SK-N-SH treated with all-trans-retinoic acid at 6 μM for 48 hours (cell line): ENCODE measurements around the gene CYB561.

ENCODE experiments used
- ATAC-seq: fragments of 200-7000 bp; cut with Tn5 transposase; 3 replicates; pipeline ENCODE4 v1.9.1; 2020; ENCODE audit warnings: mild to moderate bottlenecking, moderate library complexity
- ARNTL ChIP-seq: fragments of 450-650 bp; formaldehyde crosslinking; IDR thresholded peaks from 2 replicates; pipeline ENCODE4 v1.5.0; 2020; ENCODE audit warnings: low read depth, mild to moderate bottlenecking, moderate library complexity, borderline replicate concordance
- BACH2 ChIP-seq: fragments of 250-450 bp; sonication (Bioruptor Pico); IDR thresholded peaks from 2 replicates; pipeline ENCODE4 v1.9.0; 2021; ENCODE audit warnings: mild to moderate bottlenecking, borderline replicate concordance
- CREB5 ChIP-seq: fragments of 250-450 bp; sonication (Bioruptor Pico); IDR thresholded peaks from 2 replicates; pipeline ENCODE4 v1.5.1; 2020; ENCODE audit warnings: low read depth, mild to moderate bottlenecking, moderate library complexity
- CSDC2 ChIP-seq: fragments of 250-450 bp; sonication (Bioruptor Pico); IDR thresholded peaks from 2 replicates; pipeline ENCODE4 v1.5.0; 2020; ENCODE audit warnings: mild to moderate bottlenecking, moderate library complexity
- CSRNP3 ChIP-seq: fragments of 250-450 bp; sonication (Bioruptor Pico); IDR thresholded peaks from 2 replicates; pipeline ENCODE4 v1.5.1; 2021; ENCODE audit warnings: mild to moderate bottlenecking, moderate library complexity
- ESRRG ChIP-seq: fragments of 250-450 bp; sonication (Bioruptor Pico); IDR thresholded peaks from 2 replicates; pipeline ENCODE4 v1.6.1; 2021; ENCODE audit warnings: mild to moderate bottlenecking
- ISL1 ChIP-seq: fragments of 250-450 bp; sonication (Bioruptor Pico); IDR thresholded peaks from 2 replicates; pipeline ENCODE4 v2.1.2; 2022; ENCODE audit warnings: mild to moderate bottlenecking, moderate library complexity
- OSR1 ChIP-seq: fragments of 250-450 bp; sonication (Bioruptor Pico); IDR thresholded peaks from 2 replicates; pipeline ENCODE4 v1.8.0; 2022; ENCODE audit warnings: moderate library complexity, mild to moderate bottlenecking, inconsistent platforms
- PATZ1 ChIP-seq: fragments of 250-450 bp; sonication (Bioruptor Pico); IDR thresholded peaks from 2 replicates; pipeline ENCODE4 v1.8.0; 2020; ENCODE audit warnings: mild to moderate bottlenecking, moderate library complexity, borderline replicate concordance
- POU6F1 ChIP-seq: fragments of 250-450 bp; sonication (Bioruptor Pico); IDR thresholded peaks from 2 replicates; pipeline ENCODE4 v1.8.0; 2021; ENCODE audit warnings: low read depth, mild to moderate bottlenecking, moderate library complexity, borderline replicate concordance
- PPARA ChIP-seq: fragments of 250-450 bp; sonication (Bioruptor Pico); IDR thresholded peaks from 2 replicates; pipeline ENCODE4 v1.5.0; 2020; ENCODE audit warnings: mild to moderate bottlenecking, borderline replicate concordance
- RARB ChIP-seq: fragments of 250-450 bp; sonication (Bioruptor Pico); IDR thresholded peaks from 2 replicates; pipeline ENCODE4 v1.8.0; 2021; ENCODE audit warnings: mild to moderate bottlenecking, moderate library complexity
- SNAI2 ChIP-seq: fragments of 250-450 bp; sonication (Bioruptor Pico); IDR thresholded peaks from 2 replicates; pipeline ENCODE4 v1.5.0; 2020; ENCODE audit warnings: mild to moderate bottlenecking, moderate library complexity
- TCF4 ChIP-seq: fragments of 250-450 bp; sonication (Bioruptor Pico); IDR thresholded peaks from 2 replicates; pipeline ENCODE4 v1.8.0; 2021; ENCODE audit warnings: mild to moderate bottlenecking, moderate library complexity, borderline replicate concordance
- TOX ChIP-seq: fragments of 250-450 bp; sonication (Bioruptor Pico); IDR thresholded peaks from 2 replicates; pipeline ENCODE4 v1.8.0; 2021; ENCODE audit warnings: mild to moderate bottlenecking, moderate library complexity, borderline replicate concordance
- TSHZ2 ChIP-seq: fragments of 250-450 bp; sonication (Bioruptor Pico); IDR thresholded peaks from 2 replicates; pipeline ENCODE4 v1.5.0; 2020; ENCODE audit warnings: mild to moderate bottlenecking, moderate library complexity
- ZC3H10 ChIP-seq: fragments of 250-450 bp; sonication (Bioruptor Pico); IDR thresholded peaks from 2 replicates; pipeline ENCODE4 v1.5.1; 2021; ENCODE audit warnings: mild to moderate bottlenecking, moderate library complexity
- ZFP3 ChIP-seq: fragments of 250-450 bp; sonication (Bioruptor Pico); IDR thresholded peaks from 2 replicates; pipeline ENCODE4 v1.5.0; 2020; ENCODE audit warnings: mild to moderate bottlenecking, moderate library complexity
- ZFP30 ChIP-seq: fragments of 450-650 bp; formaldehyde crosslinking; IDR thresholded peaks from 2 replicates; pipeline ENCODE4 v1.5.0; 2022; ENCODE audit warnings: mild to moderate bottlenecking, moderate library complexity
- ZNF565 ChIP-seq: fragments of 450-650 bp; formaldehyde crosslinking; conservative IDR thresholded peaks from 2 replicates; pipeline ENCODE4 v1.5.0; 2020; ENCODE audit warnings: low read depth, mild to moderate bottlenecking, moderate library complexity
- ZNF70 ChIP-seq: fragments of 450-650 bp; formaldehyde crosslinking; IDR thresholded peaks from 2 replicates; pipeline ENCODE4 v1.5.0; 2020; ENCODE audit warnings: mild to moderate bottlenecking, moderate library complexity
- ZNF8 ChIP-seq: fragments of 450-650 bp; formaldehyde crosslinking; IDR thresholded peaks from 2 replicates; pipeline ENCODE4 v1.5.0; 2020; ENCODE audit warnings: mild to moderate bottlenecking, moderate library complexity

Gene CYB561

GRCh38 chr17:63477480-63478440, 31.7 kb upstream of the CYB561 start:
- no peak for ATAC-seq
- no peak for TF ChIP-seq CSRNP3
- TF ChIP-seq OSR1 (CRISPR knock-in tag): no peak
- no peak for TF ChIP-seq CREB5
- TF ChIP-seq ZNF8: no peak
- TF ChIP-seq ISL1 (CRISPR knock-in tag): no peak
- no peak for TF ChIP-seq PATZ1 (CRISPR knock-in tag)
- no peak for TF ChIP-seq BACH2 (CRISPR knock-in tag)
- no peak for TF ChIP-seq CSDC2 (CRISPR knock-in tag)
- no peak for TF ChIP-seq TSHZ2 (CRISPR knock-in tag)
- TF ChIP-seq RARB (CRISPR knock-in tag): no peak
- no peak for TF ChIP-seq ZNF70
- no peak for TF ChIP-seq TCF4 (CRISPR knock-in tag)
- TF ChIP-seq ZC3H10: no peak
- no peak for TF ChIP-seq ESRRG (CRISPR knock-in tag)
- no peak for TF ChIP-seq ZFP30 (CRISPR knock-in tag)
- TF ChIP-seq ZFP3: no peak
- no peak for TF ChIP-seq ARNTL (CRISPR knock-in tag)
- no peak for TF ChIP-seq PPARA (CRISPR knock-in tag)

- ATAC-seq: peak; percentile 14
- no peak for TF ChIP-seq BACH2 (CRISPR knock-in tag)
- TF ChIP-seq CREB5: no peak
- no peak for TF ChIP-seq ZFP3
- TF ChIP-seq TSHZ2 (CRISPR knock-in tag): no peak
- no peak for TF ChIP-seq SNAI2 (CRISPR knock-in tag)
- no peak for TF ChIP-seq ZNF565 (CRISPR knock-in tag)
- no peak for TF ChIP-seq PPARA (CRISPR knock-in tag)
- TF ChIP-seq OSR1 (CRISPR knock-in tag): no peak
- TF ChIP-seq TOX: no peak
- TF ChIP-seq ZNF8: no peak
- no peak for TF ChIP-seq ZC3H10
- TF ChIP-seq CSDC2 (CRISPR knock-in tag): no peak
- TF ChIP-seq POU6F1 (CRISPR knock-in tag): no peak
- TF ChIP-seq, all 23 proteins: peak for 0
Measured at GRCh38 chr17:63476854-63477479, 30.9 kb upstream of the CYB561 start, which contains the start of gene ACE. ACE (plus strand) TSS chr17:63477061; CDS start chr17:63477095, 34 bp downstream.
